ENCODE results near the gene DPP6. TPM values are rescaled to one million over a fixed set of nuclear protein-coding genes. Genes with fewer than 3 reads are reported as not detected.
"Not testable (repeated sequence)": the region's sequence is repeated elsewhere in the genome, so short reads cannot be mapped to it uniquely, and the experiment has no call there.

DPP6 gene
- total RNA-seq, 1 experiment from 2014 or later = not detected

GRCh38 chr7:154071833-154072232, 19.6 kb downstream of the DPP6 start:
- intact Hi-C loops (cut with micrococcal nuclease; ENCODE audit: unreplicated experiment) = loop anchor here (5.0 kb wide), 1 partner anchor 430 kb away; no protein-coding TSS in a partner anchor
- H3K27me3 ChIP-seq (ENCODE audit: control insufficient read depth, insufficient read depth, low read length); H3K9me3 ChIP-seq (ENCODE audit: control insufficient read depth, insufficient read depth, low read depth, low read length); H3K27ac ChIP-seq (ENCODE audit: low read length); BruUV-seq (replicated peaks); in situ Hi-C loops (cut with HindIII; ENCODE audit: low pct_unique_long_range_greater_than_20kb, low sequenced_read_pairs); CTCF ChIA-PET; H3K4me1 ChIP-seq (ENCODE audit: control insufficient read depth, insufficient read depth, low read length); H3K4me3 ChIP-seq (ENCODE audit: low read depth in 2 of 2, low read length in 2 of 2); POLR2A ChIA-PET; H3K36me3 ChIP-seq (ENCODE audit: control insufficient read depth, insufficient read depth, low read length): not testable (repeated sequence)
- ATAC-seq (peak; percentile 74; the same call in 1 of the 2 replicates), DNase-seq (ENCODE audit: low read depth, low spot score) (peak; percentile 2)
- peak; percentile 61 for TF ChIP-seq CTCF (IDR thresholded peaks at IDR 0.05)

GRCh38 chr7:154072395-154073181, 20.4 kb downstream of the DPP6 start:
- H3K36me3 ChIP-seq (ENCODE audit: control insufficient read depth, insufficient read depth, low read length); ATAC-seq; BruUV-seq (replicated peaks); H3K27me3 ChIP-seq (ENCODE audit: control insufficient read depth, insufficient read depth, low read length); H3K4me3 ChIP-seq (ENCODE audit: low read depth in 2 of 2, low read length in 2 of 2); DNase-seq (ENCODE audit: low read depth, low spot score); in situ Hi-C loops (cut with HindIII; ENCODE audit: low pct_unique_long_range_greater_than_20kb, low sequenced_read_pairs); POLR2A ChIA-PET; CTCF ChIA-PET; H3K4me1 ChIP-seq (ENCODE audit: control insufficient read depth, insufficient read depth, low read length); H3K9me3 ChIP-seq (ENCODE audit: control insufficient read depth, insufficient read depth, low read depth, low read length); H3K27ac ChIP-seq (ENCODE audit: low read length): not testable (repeated sequence)
- intact Hi-C loops (cut with micrococcal nuclease; ENCODE audit: unreplicated experiment) = loop anchor here (5.0 kb wide), 1 partner anchor 430 kb away; no protein-coding TSS in a partner anchor

- BruUV-seq (replicated peaks); intact Hi-C loops (cut with micrococcal nuclease; ENCODE audit: unreplicated experiment); ATAC-seq; H3K36me3 ChIP-seq (ENCODE audit: control insufficient read depth, insufficient read depth, low read length); in situ Hi-C loops (cut with HindIII; ENCODE audit: low pct_unique_long_range_greater_than_20kb, low sequenced_read_pairs); POLR2A ChIA-PET; DNase-seq (ENCODE audit: low read depth, low spot score); H3K4me1 ChIP-seq (ENCODE audit: control insufficient read depth, insufficient read depth, low read length); CTCF ChIA-PET; H3K27ac ChIP-seq (ENCODE audit: low read length); H3K27me3 ChIP-seq (ENCODE audit: control insufficient read depth, insufficient read depth, low read length); H3K4me3 ChIP-seq (ENCODE audit: low read depth in 2 of 2, low read length in 2 of 2); H3K9me3 ChIP-seq (ENCODE audit: control insufficient read depth, insufficient read depth, low read depth, low read length): not testable (repeated sequence)
Observed at GRCh38 chr7:154078523-154078922, 26.3 kb downstream of the DPP6 start.

GRCh38 chr7:154080249-154080648, 28.1 kb downstream of the DPP6 start:
- intact Hi-C loops (cut with micrococcal nuclease; ENCODE audit: unreplicated experiment); BruUV-seq (replicated peaks); H3K9me3 ChIP-seq (ENCODE audit: control insufficient read depth, insufficient read depth, low read depth, low read length); in situ Hi-C loops (cut with HindIII; ENCODE audit: low pct_unique_long_range_greater_than_20kb, low sequenced_read_pairs); CTCF ChIA-PET; H3K27ac ChIP-seq (ENCODE audit: low read length); H3K27me3 ChIP-seq (ENCODE audit: control insufficient read depth, insufficient read depth, low read length); DNase-seq (ENCODE audit: low read depth, low spot score); H3K4me1 ChIP-seq (ENCODE audit: control insufficient read depth, insufficient read depth, low read length); ATAC-seq; H3K4me3 ChIP-seq (ENCODE audit: low read depth in 2 of 2, low read length in 2 of 2); POLR2A ChIA-PET; H3K36me3 ChIP-seq (ENCODE audit: control insufficient read depth, insufficient read depth, low read length): not testable (repeated sequence)

- H3K36me3 ChIP-seq (ENCODE audit: control insufficient read depth, insufficient read depth, low read length); H3K4me1 ChIP-seq (ENCODE audit: control insufficient read depth, insufficient read depth, low read length); H3K27ac ChIP-seq (ENCODE audit: low read length); H3K4me3 ChIP-seq (ENCODE audit: low read depth in 2 of 2, low read length in 2 of 2); H3K27me3 ChIP-seq (ENCODE audit: control insufficient read depth, insufficient read depth, low read length); H3K9me3 ChIP-seq (ENCODE audit: control insufficient read depth, insufficient read depth, low read depth, low read length); intact Hi-C loops (cut with micrococcal nuclease; ENCODE audit: unreplicated experiment); POLR2A ChIA-PET; ATAC-seq; DNase-seq (ENCODE audit: low read depth, low spot score); CTCF ChIA-PET; in situ Hi-C loops (cut with HindIII; ENCODE audit: low pct_unique_long_range_greater_than_20kb, low sequenced_read_pairs); BruUV-seq (replicated peaks): not testable (repeated sequence)
Observed at GRCh38 chr7:154087037-154087725, 35.0 kb downstream of the DPP6 start.

- CTCF ChIA-PET = not testable (repeated sequence)
Observed at GRCh38 chr7:154092093-154092492, 39.9 kb downstream of the DPP6 start.

More at GRCh38 chr7:154092093-154092492, 39.9 kb downstream of the DPP6 start:
- DNase-seq (ENCODE audit: low read depth, low spot score); intact Hi-C loops (cut with micrococcal nuclease; ENCODE audit: unreplicated experiment); H3K36me3 ChIP-seq (ENCODE audit: control insufficient read depth, insufficient read depth, low read length); H3K4me1 ChIP-seq (ENCODE audit: control insufficient read depth, insufficient read depth, low read length); H3K27ac ChIP-seq (ENCODE audit: low read length); POLR2A ChIA-PET; H3K9me3 ChIP-seq (ENCODE audit: control insufficient read depth, insufficient read depth, low read depth, low read length); ATAC-seq; BruUV-seq (replicated peaks); H3K4me3 ChIP-seq (ENCODE audit: low read depth in 2 of 2, low read length in 2 of 2); H3K27me3 ChIP-seq (ENCODE audit: control insufficient read depth, insufficient read depth, low read length); in situ Hi-C loops (cut with HindIII; ENCODE audit: low pct_unique_long_range_greater_than_20kb, low sequenced_read_pairs): not testable (repeated sequence)

Measured in Panc1 (cell line).